ENCODE results near the gene DENND5A.

- TF ChIP-seq CTCF (IDR thresholded peaks at IDR 0.05; ENCODE audit: low read depth, low read length, missing input control) = no peak
- TF ChIP-seq RAD21 (IDR thresholded peaks at IDR 0.05) = no peak
- no peak for TF ChIP-seq MAX (IDR thresholded peaks at IDR 0.05)
- TF ChIP-seq YY1 (IDR thresholded peaks at IDR 0.05) = no peak
- TF ChIP-seq RXRA (IDR thresholded peaks at IDR 0.05) = no peak
- TF ChIP-seq REST (IDR thresholded peaks at IDR 0.05) = no peak
Measured at GRCh38 chr11:9150501-9150900, 114.6 kb downstream of the DENND5A start.

Data from liver (tissue), 3 donors.